HepG2 (cell line): Measurements from ENCODE around the gene MYO18A. TPM values are rescaled to one million over a fixed set of nuclear protein-coding genes. Genes with fewer than 3 reads are reported as not detected.

Source experiments
- ATAC-seq: fragments of 200-7000 bp; cut with Tn5 transposase; 3 replicates; pipeline ENCODE4 v1.9.1; 2020; ENCODE audit warnings: mild to moderate bottlenecking, moderate library complexity
- BruUV-seq: library from RNA; stranded (reverse); fragments of 400-500 nt; replicated peaks from 2 replicates; lab custom pipeline; 2021; lab: Mats Ljungman, UMichigan
- CTCF ChIA-PET: fragments of 300-600 bp; formaldehyde crosslinking; extraction: SDS; loops from one replicate; lab custom pipeline; 2021; ENCODE audit warnings: low total read pairs, inconsistent platforms, low intra/inter-chr PET ratio; lab: Yijun Ruan, JAX
- POLR2A ChIA-PET: fragments of 350-600 bp; sonication (Branson Sonifier 250); formaldehyde crosslinking; loops from one replicate; lab custom pipeline; 2020; ENCODE audit warnings: antibody characterized with exemption, inconsistent platforms; lab: Yijun Ruan, JAX
- DNase-seq: peaks from one replicate; pipeline ENCODE4 v3.0.0-alpha.2; 2015; ENCODE audit warnings: low spot score
- FAIRE-seq: peaks from 3 replicates; lab custom pipeline; 2011; peaks lifted over from hg19 to GRCh38; lab: Jason Lieb, UNC
- H2AFZ ChIP-seq: one replicate; pipeline ENCODE4 v1.6.1; 2011; ENCODE audit warnings: low read length, inconsistent platforms
- H3K27ac ChIP-seq: fragments of 300-600 bp; 3 replicates; pipeline ENCODE4 v1.8.0; 2011; ENCODE audit warnings: mixed run types, mild to moderate bottlenecking, mixed read lengths, low read length, inconsistent platforms; ENCODE audit not compliant: insufficient read depth; ENCODE audit errors: extremely low read length
- H3K27me3 ChIP-seq, 2 experiments: fragments of 200-600 bp in 1 of 2; 2 replicates in 1 of 2; 3 replicates in 1 of 2; pipeline versions ENCODE4 v1.6.0 to v1.8.0; 2011; ENCODE audit warnings: low read length in 2 of 2, mild to moderate bottlenecking in 2 of 2, moderate library complexity in 2 of 2, inconsistent platforms in 1 of 2; ENCODE audit not compliant: insufficient read depth in 2 of 2, control insufficient read depth in 1 of 2
- H3K36me3 ChIP-seq, 2 experiments: fragments of 200-600 bp in 1 of 2; replicated peaks in 1 of 2; 2 replicates in 1 of 2; 3 replicates in 1 of 2; pipeline versions ENCODE4 v1.5.1 to v1.8.0; 2011; ENCODE audit warnings: low read length in 2 of 2, inconsistent platforms in 1 of 2; ENCODE audit not compliant: insufficient read depth in 2 of 2, control insufficient read depth in 1 of 2
- H3K4me1 ChIP-seq: 2 replicates; pipeline ENCODE4 v1.5.1; 2012; ENCODE audit warnings: low read length, inconsistent platforms; ENCODE audit not compliant: insufficient read depth
- H3K4me2 ChIP-seq: 2 replicates; pipeline ENCODE4 v1.6.0; 2011; ENCODE audit warnings: low read depth, low read length, inconsistent platforms
- H3K4me3 ChIP-seq, 3 experiments: fragments of 200-600 bp in 1 of 3; sonication (generic), shearing (Covaris generic) in 1 of 3; replicated peaks in 1 of 3; 2 replicates each; pipeline ENCODE4 v1.5.1; 2011 to 2016; ENCODE audit warnings: low read length in 3 of 3, inconsistent platforms in 2 of 3, low read depth in 2 of 3, mild to moderate bottlenecking in 2 of 3, control low read depth in 1 of 3, mixed read lengths in 1 of 3; ENCODE audit not compliant: insufficient read depth in 1 of 3
- H3K79me2 ChIP-seq: one replicate; pipeline ENCODE4 v1.6.1; 2011; ENCODE audit warnings: low read length, inconsistent platforms; ENCODE audit not compliant: insufficient read depth
- H3K9ac ChIP-seq: 2 replicates; pipeline ENCODE4 v1.6.0; 2011; ENCODE audit warnings: mild to moderate bottlenecking, low read depth, low read length, inconsistent platforms; ENCODE audit not compliant: insufficient read depth
- H3K9me3 ChIP-seq: 2 replicates; pipeline ENCODE4 v1.5.1; 2012; ENCODE audit warnings: mild to moderate bottlenecking, low read length
- H4K20me1 ChIP-seq: 2 replicates; pipeline ENCODE4 v1.6.0; 2011; ENCODE audit warnings: inconsistent platforms, mild to moderate bottlenecking, low read length, moderate library complexity; ENCODE audit not compliant: insufficient read depth
- HHEX ChIP-seq: IDR thresholded peaks from 2 replicates; pipeline ENCODE4 v1.6.1; 2016; ENCODE audit warnings: control low read depth
- MEIS2 ChIP-seq: sonication (generic); formaldehyde crosslinking; IDR thresholded peaks from 2 replicates; pipeline ENCODE4 v1.9.0; 2021; ENCODE audit warnings: mild to moderate bottlenecking, missing genetic modification reagents
- NFE2L1 ChIP-seq: sonication (generic); formaldehyde crosslinking; IDR thresholded peaks from 2 replicates; pipeline ENCODE4 v1.4.0; 2020; ENCODE audit warnings: missing genetic modification reagents, mild to moderate bottlenecking, borderline replicate concordance
- NR2C2 ChIP-seq: sonication (generic); formaldehyde crosslinking; IDR thresholded peaks from 2 replicates; pipeline ENCODE4 v1.4.0; 2020; ENCODE audit warnings: missing genetic modification reagents, mild to moderate bottlenecking, moderate library complexity, borderline replicate concordance
- POGK ChIP-seq: sonication (generic); formaldehyde crosslinking; conservative IDR thresholded peaks from 2 replicates; pipeline ENCODE4 v1.8.0; 2022; ENCODE audit warnings: mild to moderate bottlenecking, moderate library complexity, missing genetic modification reagents
- RXRB ChIP-seq: IDR thresholded peaks from 2 replicates; pipeline ENCODE4 v1.6.1; 2016; ENCODE audit warnings: borderline replicate concordance, missing genetic modification reagents, missing compliant biosample characterization
- THRA ChIP-seq: sonication (generic); formaldehyde crosslinking; IDR thresholded peaks from 2 replicates; pipeline ENCODE4 v1.4.0; 2020; ENCODE audit warnings: missing genetic modification reagents, borderline replicate concordance
- ZNF17 ChIP-seq: sonication (generic); formaldehyde crosslinking; IDR thresholded peaks from 2 replicates; pipeline ENCODE4 v1.5.0; 2020; ENCODE audit warnings: mild to moderate bottlenecking, missing genetic modification reagents
- ZNF75D ChIP-seq: sonication (generic); formaldehyde crosslinking; IDR thresholded peaks from 2 replicates; pipeline ENCODE4 v1.8.1; 2023; ENCODE audit warnings: missing genetic modification reagents, mild to moderate bottlenecking, borderline replicate concordance
- ZNF780A ChIP-seq: sonication (generic); formaldehyde crosslinking; IDR thresholded peaks from 2 replicates; pipeline ENCODE4 v1.8.0; 2022; ENCODE audit warnings: mild to moderate bottlenecking, missing genetic modification reagents, moderate library complexity
- WGBS: methylation state at CpG from one replicate; pipeline ENCODE4 v1.1.6; 2017; ENCODE audit warnings: low lambda C conversion rate; 5-methylcytosine and 5-hydroxymethylcytosine counted together
- in situ Hi-C: cut with HindIII; loops from 2 replicates; pipeline ENCODE4 v1.10.0; 2017; ENCODE audit warnings: low pct_unique_long_range_greater_than_20kb; ENCODE audit not compliant: extremely low pct_ligation_motif_present
- intact Hi-C: fragments of 100-400 bp; cut with micrococcal nuclease; formaldehyde crosslinking; loops from one replicate; pipeline ENCODE4 v1.10.0; 2022; ENCODE audit not compliant: unreplicated experiment
- polyA plus RNA-seq, 8 experiments: library from polyadenylated mRNA; depleted of rRNA in 3 of 8; stranded (reverse) in 7 of 8; unstranded in 1 of 8; fragments of >200 nt; fragmentation: Illumina TruSeq in 4 of 8; extraction: Trizol in 4 of 8; gene quantifications; 2 replicates each; pipeline versions ENCODE4 v1.2.1 to v1.2.3, GENCODE V29; 2011 to 2016; ENCODE audit warnings: low read depth in 4 of 8, missing spikeins in 1 of 8, mixed read lengths in 1 of 8; ENCODE audit not compliant: insufficient read depth in 1 of 8
- total RNA-seq, 5 experiments: library from RNA; depleted of rRNA; stranded (reverse); fragments of >200 nt; fragmentation: Illumina TruSeq; extraction: Trizol; gene quantifications; 2 replicates each; pipeline ENCODE4 v1.2.3, GENCODE V29; 2016; ENCODE audit warnings: low read depth in 1 of 5

MYO18A gene
- total and polyA plus RNA-seq, 2 of the 13 experiments (the other 11 are each of a cell fraction or from before 2014, with no cell fraction given): 16.8 to 24.8 TPM

GRCh38 chr17:29041571-29041970, 138.6 kb downstream of the MYO18A start:
- peaks cover 0 to 9% of the 10 kb centered on the region in 2 experiments; a peak in 1 of 5 replicates for H3K27me3 ChIP-seq
- BruUV-seq: no TSS peak
- WGBS: 92% methylated on average over 6 of the region's 6 CpGs
- no peak for DNase-seq
- peaks cover 29% of the 10 kb centered on the region for H3K79me2 ChIP-seq
- TF ChIP-seq ZNF17 (CRISPR knock-in tag) (no peak), ZNF780A (CRISPR knock-in tag) (no peak), ZNF75D (CRISPR knock-in tag) (no peak), THRA (CRISPR knock-in tag) (no peak), NFE2L1 (CRISPR knock-in tag) (no peak), MEIS2 (CRISPR knock-in tag) (no peak), RXRB (CRISPR knock-in tag) (no peak), POGK (CRISPR knock-in tag) (no peak), NR2C2 (CRISPR knock-in tag) (no peak), HHEX (CRISPR knock-in tag) (no peak)
- TF ChIP-seq, all 625 proteins: peak for 0
- no peak for FAIRE-seq
- ATAC-seq: no peak
- no peak overlapping the region for H3K4me3 ChIP-seq
- no peak overlapping the region for H3K27ac ChIP-seq
- intact Hi-C loops (loop anchor here (5.0 kb wide), 1 partner anchor 36 kb away; no protein-coding TSS in a partner anchor), in situ Hi-C loops (no loop called here)
- H3K9me3 ChIP-seq: no peaks in the 10 kb centered on the region
- H3K4me2 ChIP-seq: peak overlapping the region; percentile 93; the same call in 1 of the 2 replicates
- H2AFZ ChIP-seq: no peak overlapping the region
- ChIA-PET POLR2A (no interaction called here), CTCF (no interaction called here)
- peaks cover 3 to 7% of the 10 kb centered on the region in 2 experiments; a peak in 2 of 5 replicates for H3K36me3 ChIP-seq
- H4K20me1 ChIP-seq: no peaks in the 10 kb centered on the region
- peaks cover 74% of the 10 kb centered on the region for H3K4me1 ChIP-seq
- H3K9ac ChIP-seq: no peak overlapping the region
